Measurements from ENCODE around the gene MUL1.
"Not testable (repeated sequence)": the region's sequence is repeated elsewhere in the genome, so short reads cannot be mapped to it uniquely, and the experiment has no call there.

The MUL1 gene

DNA sequence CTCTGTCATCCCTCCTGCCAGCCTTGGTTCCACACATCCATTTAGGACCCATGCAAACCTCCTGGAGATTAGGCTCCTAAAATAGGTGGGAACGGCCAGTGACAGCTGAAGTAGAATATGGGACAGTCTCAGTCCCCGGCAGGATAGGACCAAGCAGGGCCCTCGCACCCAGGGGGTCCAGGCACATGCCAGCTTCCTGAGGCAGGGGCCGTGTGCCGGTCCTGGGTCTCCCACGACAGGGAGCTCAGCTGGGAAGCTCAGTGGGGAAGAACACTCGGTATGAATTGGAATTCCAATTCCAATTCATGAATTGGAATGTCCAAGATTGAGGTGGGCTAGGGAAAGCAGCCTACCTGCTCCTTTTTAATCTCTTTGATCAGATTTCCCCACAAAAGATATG is 9.8 kb downstream of the MUL1 start:
- H3K36me3 ChIP-seq (ENCODE audit: control insufficient read depth in 2 of 2, insufficient read depth in 1 of 2, low read length in 2 of 2), result peaks cover 10 to 56% of the 10 kb centered on the region in 2 experiments; a peak in 2 of 3 replicates
- H3K27ac ChIP-seq (ENCODE audit: extremely low read depth, low read depth, low read length), result no peak overlapping the region
- POLR2A ChIA-PET, result no interaction called here
- no peaks in the 10 kb centered on the region for H3K4me1 ChIP-seq (ENCODE audit: control insufficient read depth, insufficient read depth, low read length)
- H3K4me3 ChIP-seq (ENCODE audit: low read depth, low read length), result no peak overlapping the region
- no peaks in the 10 kb centered on the region for H3K9me3 ChIP-seq (ENCODE audit: control insufficient read depth, insufficient read depth, low read depth, low read length)
- TF ChIP-seq WT1 (tag by site-specific recombination; IDR thresholded peaks at IDR 0.05), result no peak
- TF ChIP-seq ZNF510 (tag by site-specific recombination; IDR thresholded peaks at IDR 0.05; ENCODE audit: insufficient replicate concordance), result no peak
- no peak for TF ChIP-seq ZNF26 (tag by site-specific recombination; IDR thresholded peaks at IDR 0.05)
- TF ChIP-seq ZNF19 (tag by site-specific recombination; IDR thresholded peaks at IDR 0.05; ENCODE audit: low read depth), result no peak
- TF ChIP-seq ZNF548 (tag by site-specific recombination; IDR thresholded peaks at IDR 0.05), result no peak
- no peak for TF ChIP-seq ZNF280C (tag by site-specific recombination; IDR thresholded peaks at IDR 0.05)
- no peak for TF ChIP-seq ZNF133 (tag by site-specific recombination; IDR thresholded peaks at IDR 0.05)
- CTCF ChIA-PET, result interaction anchor here (0.9 to 1.0 kb wide), 2 partner anchors 136 to 286 kb away, joined by 3 to 4 read pairs; no protein-coding TSS in a partner anchor

DNA sequence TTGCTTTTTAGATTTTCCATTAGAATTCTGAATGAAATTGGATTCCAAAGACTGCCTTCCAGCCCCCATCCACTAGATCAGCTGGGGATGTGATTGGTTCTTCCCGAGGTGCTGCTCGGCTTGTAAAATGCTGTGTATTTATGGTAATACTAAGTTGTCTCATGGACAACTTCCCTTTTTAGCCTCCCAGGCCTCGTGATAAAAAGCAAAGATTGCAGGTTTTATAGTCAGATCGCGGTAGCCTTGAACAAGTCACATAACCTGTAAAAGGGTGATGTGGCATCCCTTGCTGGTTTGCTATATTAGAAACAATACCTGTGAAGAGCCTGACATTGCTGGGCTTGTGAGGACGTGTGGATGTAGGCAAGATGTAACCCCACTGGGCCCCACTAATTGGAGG is 10.4 kb downstream of the MUL1 start:
- TF ChIP-seq ZNF629 (tag by site-specific recombination; IDR thresholded peaks at IDR 0.05) (no peak), ZNF202 (tag by site-specific recombination; IDR thresholded peaks at IDR 0.05; ENCODE audit: borderline replicate concordance) (no peak), ZNF677 (tag by site-specific recombination; IDR thresholded peaks at IDR 0.05) (no peak), ZNF529 (tag by site-specific recombination; IDR thresholded peaks at IDR 0.05; ENCODE audit: insufficient replicate concordance) (no peak), ZNF426 (tag by site-specific recombination; IDR thresholded peaks at IDR 0.05) (no peak), ZNF10 (tag by site-specific recombination; IDR thresholded peaks at IDR 0.05) (no peak), ZNF704 (tag by site-specific recombination; IDR thresholded peaks at IDR 0.05) (no peak), ZFP37 (tag by site-specific recombination; IDR thresholded peaks at IDR 0.05) (no peak), ZNF394 (tag by site-specific recombination; IDR thresholded peaks at IDR 0.05; ENCODE audit: borderline replicate concordance) (no peak)
- TF ChIP-seq, protein P1, sequence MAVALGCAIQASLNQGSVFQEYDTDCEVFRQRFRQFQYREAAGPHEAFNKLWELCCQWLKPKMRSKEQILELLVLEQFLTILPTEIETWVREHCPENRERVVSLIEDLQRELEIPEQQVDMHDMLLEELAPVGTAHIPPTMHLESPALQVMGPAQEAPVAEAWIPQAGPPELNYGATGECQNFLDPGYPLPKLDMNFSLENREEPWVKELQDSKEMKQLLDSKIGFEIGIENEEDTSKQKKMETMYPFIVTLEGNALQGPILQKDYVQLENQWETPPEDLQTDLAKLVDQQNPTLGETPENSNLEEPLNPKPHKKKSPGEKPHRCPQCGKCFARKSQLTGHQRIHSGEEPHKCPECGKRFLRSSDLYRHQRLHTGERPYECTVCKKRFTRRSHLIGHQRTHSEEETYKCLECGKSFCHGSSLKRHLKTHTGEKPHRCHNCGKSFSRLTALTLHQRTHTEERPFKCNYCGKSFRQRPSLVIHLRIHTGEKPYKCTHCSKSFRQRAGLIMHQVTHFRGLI (tag by site-specific recombination; IDR thresholded peaks at IDR 0.05), result no peak
- Histone ChIP-seq H3K4me3 (ENCODE audit: low read depth, low read length) (no peak overlapping the region), H3K36me3 (ENCODE audit: control insufficient read depth in 2 of 2, insufficient read depth in 1 of 2, low read length in 2 of 2) (peaks cover 10 to 52% of the 10 kb centered on the region in 2 experiments; a peak in 2 of 3 replicates), H3K9me3 (ENCODE audit: control insufficient read depth, insufficient read depth, low read depth, low read length) (no peaks in the 10 kb centered on the region), H3K4me1 (ENCODE audit: control insufficient read depth, insufficient read depth, low read length) (no peaks in the 10 kb centered on the region), H3K27ac (ENCODE audit: extremely low read depth, low read depth, low read length) (no peak overlapping the region)
- POLR2A ChIA-PET, result no interaction called here
- CTCF ChIA-PET, result interaction anchor here (0.9 to 1.6 kb wide), 3 partner anchors 136 to 280 kb away, joined by 3 to 6 read pairs (median 4); no protein-coding TSS in a partner anchor

GRCh38 chr1:20496725-20497383 is 11.1 kb downstream of the MUL1 start:
- H3K4me1 ChIP-seq (ENCODE audit: control insufficient read depth, insufficient read depth, low read length); POLR2A ChIA-PET; H3K9me3 ChIP-seq (ENCODE audit: control insufficient read depth, insufficient read depth, low read depth, low read length); H3K27ac ChIP-seq (ENCODE audit: extremely low read depth, low read depth, low read length); H3K4me3 ChIP-seq (ENCODE audit: low read depth, low read length): not testable (repeated sequence)
- CTCF ChIA-PET, result interaction anchor here (0.7 to 1.6 kb wide), 3 partner anchors 9 to 279 kb away, joined by 3 to 6 read pairs (median 3); no protein-coding TSS in a partner anchor
- H3K36me3 ChIP-seq (ENCODE audit: control insufficient read depth in 2 of 2, insufficient read depth in 1 of 2, low read length in 2 of 2), result peaks cover 4 to 45% of the 10 kb centered on the region in 2 experiments; a peak in 2 of 3 replicates

Data from HEK293 (cell line).